SK-N-SH treated with all-trans-retinoic acid at 6 μM for 48 hours (cell line): Measurements from ENCODE around the gene EXD3.

ENCODE experiments used
- ATAC-seq: fragments of 200-7000 bp; cut with Tn5 transposase; 3 replicates; pipeline ENCODE4 v1.9.1; 2020; ENCODE audit warnings: mild to moderate bottlenecking, moderate library complexity
- ARNTL ChIP-seq: fragments of 450-650 bp; formaldehyde crosslinking; IDR thresholded peaks from 2 replicates; pipeline ENCODE4 v1.5.0; 2020; ENCODE audit warnings: low read depth, mild to moderate bottlenecking, moderate library complexity, borderline replicate concordance
- BACH2 ChIP-seq: fragments of 250-450 bp; sonication (Bioruptor Pico); IDR thresholded peaks from 2 replicates; pipeline ENCODE4 v1.9.0; 2021; ENCODE audit warnings: mild to moderate bottlenecking, borderline replicate concordance
- CSDC2 ChIP-seq: fragments of 250-450 bp; sonication (Bioruptor Pico); IDR thresholded peaks from 2 replicates; pipeline ENCODE4 v1.5.0; 2020; ENCODE audit warnings: mild to moderate bottlenecking, moderate library complexity
- CSRNP3 ChIP-seq: fragments of 250-450 bp; sonication (Bioruptor Pico); IDR thresholded peaks from 2 replicates; pipeline ENCODE4 v1.5.1; 2021; ENCODE audit warnings: mild to moderate bottlenecking, moderate library complexity
- GLIS3 ChIP-seq: fragments of 250-450 bp; sonication (Bioruptor Pico); IDR thresholded peaks from 2 replicates; pipeline ENCODE4 v1.5.0; 2020; ENCODE audit warnings: mild to moderate bottlenecking, moderate library complexity
- ISL1 ChIP-seq: fragments of 250-450 bp; sonication (Bioruptor Pico); IDR thresholded peaks from 2 replicates; pipeline ENCODE4 v2.1.2; 2022; ENCODE audit warnings: mild to moderate bottlenecking, moderate library complexity
- OSR1 ChIP-seq: fragments of 250-450 bp; sonication (Bioruptor Pico); IDR thresholded peaks from 2 replicates; pipeline ENCODE4 v1.8.0; 2022; ENCODE audit warnings: moderate library complexity, mild to moderate bottlenecking, inconsistent platforms
- POU6F1 ChIP-seq: fragments of 250-450 bp; sonication (Bioruptor Pico); IDR thresholded peaks from 2 replicates; pipeline ENCODE4 v1.8.0; 2021; ENCODE audit warnings: low read depth, mild to moderate bottlenecking, moderate library complexity, borderline replicate concordance
- PPARA ChIP-seq: fragments of 250-450 bp; sonication (Bioruptor Pico); IDR thresholded peaks from 2 replicates; pipeline ENCODE4 v1.5.0; 2020; ENCODE audit warnings: mild to moderate bottlenecking, borderline replicate concordance
- RARB ChIP-seq: fragments of 250-450 bp; sonication (Bioruptor Pico); IDR thresholded peaks from 2 replicates; pipeline ENCODE4 v1.8.0; 2021; ENCODE audit warnings: mild to moderate bottlenecking, moderate library complexity
- TCF4 ChIP-seq: fragments of 250-450 bp; sonication (Bioruptor Pico); IDR thresholded peaks from 2 replicates; pipeline ENCODE4 v1.8.0; 2021; ENCODE audit warnings: mild to moderate bottlenecking, moderate library complexity, borderline replicate concordance
- TOX ChIP-seq: fragments of 250-450 bp; sonication (Bioruptor Pico); IDR thresholded peaks from 2 replicates; pipeline ENCODE4 v1.8.0; 2021; ENCODE audit warnings: mild to moderate bottlenecking, moderate library complexity, borderline replicate concordance
- ZC3H10 ChIP-seq: fragments of 250-450 bp; sonication (Bioruptor Pico); IDR thresholded peaks from 2 replicates; pipeline ENCODE4 v1.5.1; 2021; ENCODE audit warnings: mild to moderate bottlenecking, moderate library complexity
- ZFP30 ChIP-seq: fragments of 450-650 bp; formaldehyde crosslinking; IDR thresholded peaks from 2 replicates; pipeline ENCODE4 v1.5.0; 2022; ENCODE audit warnings: mild to moderate bottlenecking, moderate library complexity
- ZNF565 ChIP-seq: fragments of 450-650 bp; formaldehyde crosslinking; conservative IDR thresholded peaks from 2 replicates; pipeline ENCODE4 v1.5.0; 2020; ENCODE audit warnings: low read depth, mild to moderate bottlenecking, moderate library complexity
- ZNF70 ChIP-seq: fragments of 450-650 bp; formaldehyde crosslinking; IDR thresholded peaks from 2 replicates; pipeline ENCODE4 v1.5.0; 2020; ENCODE audit warnings: mild to moderate bottlenecking, moderate library complexity
- ZNF8 ChIP-seq: fragments of 450-650 bp; formaldehyde crosslinking; IDR thresholded peaks from 2 replicates; pipeline ENCODE4 v1.5.0; 2020; ENCODE audit warnings: mild to moderate bottlenecking, moderate library complexity
- TF ChIP-seq, protein P1 (sequence below): fragments of 250-450 bp; sonication (Bioruptor Pico); IDR thresholded peaks from 2 replicates; pipeline ENCODE4 v1.5.1; 2020; ENCODE audit warnings: low read depth, mild to moderate bottlenecking, moderate library complexity
- TF ChIP-seq, protein P2 (sequence below): fragments of 250-450 bp; sonication (Bioruptor Pico); IDR thresholded peaks from 2 replicates; pipeline ENCODE4 v1.5.0; 2020; ENCODE audit warnings: mild to moderate bottlenecking, moderate library complexity

The EXD3 gene

GRCh38 chr9:137323531-137324331 lies 99.2 kb downstream of the EXD3 start:
- no peak for ATAC-seq
- no peak for TF ChIP-seq ZNF70 (CRISPR knock-in tag)
- TF ChIP-seq CSRNP3 (CRISPR knock-in tag): no peak

GRCh38 chr9:137321726-137322361 lies 101.1 kb downstream of the EXD3 start:
- TF ChIP-seq, protein P1, sequence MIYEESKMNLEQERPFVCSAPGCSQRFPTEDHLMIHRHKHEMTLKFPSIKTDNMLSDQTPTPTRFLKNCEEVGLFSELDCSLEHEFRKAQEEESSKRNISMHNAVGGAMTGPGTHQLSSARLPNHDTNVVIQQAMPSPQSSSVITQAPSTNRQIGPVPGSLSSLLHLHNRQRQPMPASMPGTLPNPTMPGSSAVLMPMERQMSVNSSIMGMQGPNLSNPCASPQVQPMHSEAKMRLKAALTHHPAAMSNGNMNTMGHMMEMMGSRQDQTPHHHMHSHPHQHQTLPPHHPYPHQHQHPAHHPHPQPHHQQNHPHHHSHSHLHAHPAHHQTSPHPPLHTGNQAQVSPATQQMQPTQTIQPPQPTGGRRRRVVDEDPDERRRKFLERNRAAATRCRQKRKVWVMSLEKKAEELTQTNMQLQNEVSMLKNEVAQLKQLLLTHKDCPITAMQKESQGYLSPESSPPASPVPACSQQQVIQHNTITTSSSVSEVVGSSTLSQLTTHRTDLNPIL (CRISPR knock-in tag): no peak
- TF ChIP-seq PPARA (CRISPR knock-in tag) (no peak), ZNF565 (CRISPR knock-in tag) (no peak), POU6F1 (CRISPR knock-in tag) (no peak), CSDC2 (CRISPR knock-in tag) (no peak), TCF4 (CRISPR knock-in tag) (no peak), ARNTL (CRISPR knock-in tag) (no peak), RARB (CRISPR knock-in tag) (no peak), ZC3H10 (no peak), TOX (CRISPR knock-in tag) (no peak)
- ATAC-seq: no peak

- TF ChIP-seq ISL1 (no peak), ARNTL (CRISPR knock-in tag) (no peak)
- no peak for ATAC-seq
Observed at GRCh38 chr9:137320555-137321384, 102.2 kb downstream of the EXD3 start.

DNA sequence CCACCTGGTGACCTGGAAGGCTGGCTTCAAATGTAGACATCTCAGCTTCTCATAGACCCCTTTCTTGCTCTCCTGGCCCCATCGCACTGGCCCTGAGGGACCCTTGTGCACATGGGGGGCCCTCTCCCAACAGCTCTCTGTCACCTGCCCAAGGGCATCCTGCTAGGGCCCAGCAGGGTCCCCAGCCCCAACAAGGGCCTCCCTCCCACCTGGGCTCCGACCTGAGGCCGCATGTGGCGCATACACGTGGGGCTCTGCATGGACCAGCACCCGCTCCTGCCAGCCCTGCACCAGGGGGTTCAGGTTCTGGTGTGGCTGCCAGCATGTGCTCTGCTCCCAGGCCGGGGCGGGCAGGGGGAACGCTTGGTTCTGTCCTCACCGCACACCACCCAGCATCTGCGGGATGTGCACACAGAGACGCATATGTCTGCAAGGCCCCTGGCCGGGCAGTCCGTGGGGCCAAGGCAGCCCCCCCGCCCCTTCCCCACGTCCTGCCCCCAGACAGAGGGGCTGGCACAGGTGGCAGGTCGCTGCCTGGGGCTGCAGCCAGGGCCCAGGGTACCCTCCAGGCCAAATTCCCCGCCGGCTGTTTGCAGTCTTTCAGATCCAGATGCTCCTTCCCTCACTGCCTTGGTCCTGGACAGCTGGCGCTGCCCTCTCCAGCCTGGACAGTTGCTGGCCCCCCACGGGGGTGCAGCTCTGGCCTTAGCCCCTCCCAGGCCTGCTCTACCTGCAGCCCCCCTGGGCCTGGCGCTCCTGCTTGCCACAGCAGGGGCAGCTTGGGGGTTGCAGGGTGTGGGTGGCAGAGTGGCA lies 103.0 kb downstream of the EXD3 start:
- TF ChIP-seq TOX (CRISPR knock-in tag) (no peak), ZC3H10 (no peak), CSDC2 (CRISPR knock-in tag) (no peak), ZNF8 (CRISPR knock-in tag) (no peak), PPARA (CRISPR knock-in tag) (no peak), ZNF70 (CRISPR knock-in tag) (no peak), ZFP30 (CRISPR knock-in tag) (no peak), TCF4 (CRISPR knock-in tag) (no peak), RARB (CRISPR knock-in tag) (no peak), GLIS3 (no peak), CSRNP3 (CRISPR knock-in tag) (no peak), BACH2 (no peak), OSR1 (CRISPR knock-in tag) (no peak), ARNTL (CRISPR knock-in tag) (no peak)
- TF ChIP-seq, protein P1 (CRISPR knock-in tag): no peak
- TF ChIP-seq, protein P2, sequence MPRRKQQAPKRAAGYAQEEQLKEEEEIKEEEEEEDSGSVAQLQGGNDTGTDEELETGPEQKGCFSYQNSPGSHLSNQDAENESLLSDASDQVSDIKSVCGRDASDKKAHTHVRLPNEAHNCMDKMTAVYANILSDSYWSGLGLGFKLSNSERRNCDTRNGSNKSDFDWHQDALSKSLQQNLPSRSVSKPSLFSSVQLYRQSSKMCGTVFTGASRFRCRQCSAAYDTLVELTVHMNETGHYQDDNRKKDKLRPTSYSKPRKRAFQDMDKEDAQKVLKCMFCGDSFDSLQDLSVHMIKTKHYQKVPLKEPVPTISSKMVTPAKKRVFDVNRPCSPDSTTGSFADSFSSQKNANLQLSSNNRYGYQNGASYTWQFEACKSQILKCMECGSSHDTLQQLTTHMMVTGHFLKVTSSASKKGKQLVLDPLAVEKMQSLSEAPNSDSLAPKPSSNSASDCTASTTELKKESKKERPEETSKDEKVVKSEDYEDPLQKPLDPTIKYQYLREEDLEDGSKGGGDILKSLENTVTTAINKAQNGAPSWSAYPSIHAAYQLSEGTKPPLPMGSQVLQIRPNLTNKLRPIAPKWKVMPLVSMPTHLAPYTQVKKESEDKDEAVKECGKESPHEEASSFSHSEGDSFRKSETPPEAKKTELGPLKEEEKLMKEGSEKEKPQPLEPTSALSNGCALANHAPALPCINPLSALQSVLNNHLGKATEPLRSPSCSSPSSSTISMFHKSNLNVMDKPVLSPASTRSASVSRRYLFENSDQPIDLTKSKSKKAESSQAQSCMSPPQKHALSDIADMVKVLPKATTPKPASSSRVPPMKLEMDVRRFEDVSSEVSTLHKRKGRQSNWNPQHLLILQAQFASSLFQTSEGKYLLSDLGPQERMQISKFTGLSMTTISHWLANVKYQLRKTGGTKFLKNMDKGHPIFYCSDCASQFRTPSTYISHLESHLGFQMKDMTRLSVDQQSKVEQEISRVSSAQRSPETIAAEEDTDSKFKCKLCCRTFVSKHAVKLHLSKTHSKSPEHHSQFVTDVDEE (CRISPR knock-in tag): no peak
- no peak for ATAC-seq
